Gastrocnemius medialis (tissue), 4 donors: ENCODE data around the gene PHACTR1. TPM values are rescaled to one million over a fixed set of nuclear protein-coding genes. Genes with fewer than 3 reads are reported as not detected.

Source experiments
- ATAC-seq, 2 donors: fragments of 150-250 bp; one replicate each; pipeline ENCODE4 v1.9.1; 2016
- DNase-seq, 2 donors: peaks; one replicate each; pipeline ENCODE4 v3.0.0-alpha.2; 2019
- H3K27ac ChIP-seq, 4 donors: fragments of 200-600 bp; sonication (generic); 1 replicate in 1 of 4; 2 replicates in 3 of 4; pipeline ENCODE4 v1.5.1; 2016 to 2018; ENCODE audit warnings: mild to moderate bottlenecking in 2 of 4, moderate library complexity in 1 of 4
- H3K27me3 ChIP-seq, 3 donors: fragments of 200-600 bp; sonication (generic) in 2 of 3; 1 replicate in 1 of 3; 2 replicates in 2 of 3; pipeline versions ENCODE4 v1.5.1 to v1.6.0; 2016 to 2019; ENCODE audit warnings: mild to moderate bottlenecking in 1 of 3, moderate library complexity in 1 of 3
- H3K36me3 ChIP-seq, 2 donors: fragments of 200-600 bp; sonication (generic) in 1 of 2; one replicate each; pipeline ENCODE4 v1.5.1; 2017 to 2018
- H3K4me1 ChIP-seq, 2 donors: fragments of 200-600 bp; sonication (generic) in 1 of 2; one replicate each; pipeline ENCODE4 v1.5.1; 2016 to 2017; ENCODE audit warnings: mild to moderate bottlenecking in 2 of 2
- H3K4me3 ChIP-seq, 4 donors: fragments of 200-600 bp; sonication (generic) in 3 of 4; 1 replicate in 1 of 4; 2 replicates in 3 of 4; pipeline ENCODE4 v1.5.1; 2016 to 2019; ENCODE audit warnings: mild to moderate bottlenecking in 2 of 4
- H3K9me3 ChIP-seq, 3 donors: fragments of 200-600 bp; sonication (generic) in 2 of 3; 1 replicate in 1 of 3; 2 replicates in 2 of 3; pipeline ENCODE4 v1.5.1; 2016 to 2019
- CTCF ChIP-seq, 5 experiments: fragments of 450-650 bp in 3 of 5; fragments of 200-600 bp in 2 of 5; sonication (generic) in 2 of 5; IDR thresholded peaks in 4 of 5; conservative IDR thresholded peaks in 1 of 5; 1 replicate in 4 of 5; 2 replicates in 1 of 5; pipeline ENCODE4 v1.5.1; 2016 to 2019; ENCODE audit warnings: antibody characterized with exemption in 5 of 5, mild to moderate bottlenecking in 3 of 5, moderate library complexity in 3 of 5
- POLR2A ChIP-seq, 2 donors: fragments of 450-650 bp; IDR thresholded peaks; one replicate each; pipeline ENCODE4 v1.6.1; 2017; ENCODE audit warnings: antibody characterized with exemption in 2 of 2, mild to moderate bottlenecking in 2 of 2, moderate library complexity in 2 of 2
- in situ Hi-C, 4 donors: fragments of 200-750 bp; cut with MboI; loops; one replicate each; pipeline versions ENCODE4 v1.15.0 to v1.8.0; 2017; ENCODE audit warnings: low sequenced_read_pairs in 4 of 4
- intact Hi-C: fragments of 100-400 bp; cut with DNase I; formaldehyde crosslinking; loops from one replicate; pipeline ENCODE4 v1.15.1; 2023; ENCODE audit warnings: low total_unique reads
- total RNA-seq, 4 donors: library from RNA; depleted of rRNA; stranded (reverse); fragments of >200 nt; gene quantifications; one replicate each; pipeline versions ENCODE4 v1.1.0 to v1.2.3, GENCODE V29; 2016

Gene PHACTR1
- total RNA-seq, 4 donors from 2014 or later: 0.07 to 0.82 (median 0.21) TPM

GRCh38 chr6:13068586-13069210 lies 352.1 kb downstream of the PHACTR1 start:
- H3K27ac ChIP-seq: peak overlapping the region in 2 of 4 donors; percentile 55 to 57
- H3K4me1 ChIP-seq: no peaks in the 10 kb centered on the region
- H3K27me3 ChIP-seq: no peaks in the 10 kb centered on the region
- no peaks in the 10 kb centered on the region for H3K36me3 ChIP-seq
- ATAC-seq: peak in 1 of 2 donors; percentile 57
- no peak for TF ChIP-seq POLR2A (IDR thresholded peaks at IDR 0.05)
- no peak for TF ChIP-seq CTCF (IDR thresholded peaks at IDR 0.05 in 4 of 5, conservative IDR thresholded peaks at IDR 0.05 in 1 of 5)
- intact Hi-C loops: no loop called here
- H3K9me3 ChIP-seq: no peaks in the 10 kb centered on the region
- no peak overlapping the region for H3K4me3 ChIP-seq
- no peak for DNase-seq
- in situ Hi-C loops: no loop called here

- intact Hi-C loops: no loop called here
- TF ChIP-seq POLR2A (IDR thresholded peaks at IDR 0.05) (no peak), CTCF (IDR thresholded peaks at IDR 0.05 in 4 of 5, conservative IDR thresholded peaks at IDR 0.05 in 1 of 5) (no peak)
- Histone ChIP-seq H3K27me3 (no peaks in the 10 kb centered on the region), H3K9me3 (no peaks in the 10 kb centered on the region), H3K36me3 (no peaks in the 10 kb centered on the region), H3K27ac (peak overlapping the region in 2 of 4 donors; percentile 52 to 56), H3K4me1 (no peaks in the 10 kb centered on the region), H3K4me3 (no peak overlapping the region)
- DNase-seq (no peak), ATAC-seq (no peak)
- in situ Hi-C loops: no loop called here
These were observed 355.2 kb downstream of the PHACTR1 start for GRCh38 chr6:13071550-13072345.

- Histone ChIP-seq H3K4me3 (no peak overlapping the region), H3K4me1 (no peaks in the 10 kb centered on the region), H3K27me3 (no peaks in the 10 kb centered on the region), H3K36me3 (no peaks in the 10 kb centered on the region), H3K9me3 (no peaks in the 10 kb centered on the region), H3K27ac (no peak overlapping the region)
- TF ChIP-seq POLR2A (IDR thresholded peaks at IDR 0.05) (no peak), CTCF (IDR thresholded peaks at IDR 0.05 in 4 of 5, conservative IDR thresholded peaks at IDR 0.05 in 1 of 5) (no peak)
- intact Hi-C loops (no loop called here), in situ Hi-C loops (no loop called here)
- DNase-seq (no peak), ATAC-seq (no peak)
These were observed 356.2 kb downstream of the PHACTR1 start for GRCh38 chr6:13072686-13073347.

GRCh38 chr6:13074415-13075140 lies 358.0 kb downstream of the PHACTR1 start:
- H3K4me1 ChIP-seq: no peaks in the 10 kb centered on the region
- H3K36me3 ChIP-seq: no peaks in the 10 kb centered on the region
- TF ChIP-seq CTCF (IDR thresholded peaks at IDR 0.05 in 4 of 5, conservative IDR thresholded peaks at IDR 0.05 in 1 of 5) (no peak), POLR2A (IDR thresholded peaks at IDR 0.05) (no peak)
- DNase-seq: no peak
- no peak overlapping the region for H3K27ac ChIP-seq
- intact Hi-C loops: no loop called here
- no peak for ATAC-seq
- H3K9me3 ChIP-seq: no peaks in the 10 kb centered on the region
- no peaks in the 10 kb centered on the region for H3K27me3 ChIP-seq
- in situ Hi-C loops: no loop called here
- no peak overlapping the region for H3K4me3 ChIP-seq
